GM18870 (cell line): Measurements from ENCODE around the gene DCHS1.

Experiments used
- ATAC-seq: cut with Tn5 transposase; IDR thresholded peaks from one replicate; pipeline ENCODE4 v1.9.1; 2021; ENCODE audit warnings: moderate library complexity; ENCODE audit not compliant: unreplicated experiment

DCHS1 gene

GRCh38 chr11:6615046-6615445 lies 40.6 kb downstream of the DCHS1 start:
- ATAC-seq, result no peak

DNA sequence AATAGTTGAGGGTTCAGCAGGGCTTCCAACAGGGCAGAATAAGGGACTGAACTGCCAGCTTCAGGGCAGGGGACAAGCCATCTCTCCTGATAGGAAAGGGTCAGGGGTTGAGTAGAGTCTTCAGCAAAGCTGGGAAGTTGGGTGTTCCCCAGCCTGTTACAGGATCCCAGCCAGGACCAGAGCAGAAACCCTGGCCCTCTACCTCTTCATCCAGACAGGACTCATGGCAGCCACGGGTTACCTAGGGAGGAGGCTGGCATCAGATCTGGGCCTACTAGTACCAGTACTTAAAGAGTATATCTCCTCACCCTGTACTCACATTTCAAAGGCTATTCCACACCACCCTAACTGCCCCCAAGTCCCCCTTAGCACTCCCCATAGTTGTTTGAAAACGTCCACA lies 41.2 kb downstream of the DCHS1 start:
- ATAC-seq, result no peak

DNA sequence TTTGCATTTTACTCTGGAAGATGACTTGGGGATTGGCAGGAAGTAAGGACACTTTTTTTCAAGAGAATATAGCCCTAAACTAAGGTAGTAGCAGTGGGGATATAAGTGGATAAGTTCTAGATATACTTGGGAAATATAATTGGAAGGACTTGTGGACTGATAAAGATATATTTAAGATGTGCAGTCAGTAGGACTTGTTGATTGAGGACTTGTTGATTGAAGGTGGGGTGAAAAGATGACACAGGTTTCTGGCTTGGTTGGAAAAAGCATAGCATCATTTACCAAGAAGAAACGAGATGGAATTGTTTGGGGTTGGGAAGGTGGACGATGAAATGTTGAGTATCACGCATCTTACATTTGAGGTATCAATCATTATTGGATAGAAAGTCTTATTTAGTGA lies 42.1 kb downstream of the DCHS1 start:
- no peak for ATAC-seq

- ATAC-seq, result peak; percentile 74
These were observed 43.2 kb downstream of the DCHS1 start, which contains the start of gene TAF10 for GRCh38 chr11:6612213-6613041. TAF10 (minus strand) TSS chr11:6612216; CDS start chr11:6612189, 27 bp downstream.

DNA sequence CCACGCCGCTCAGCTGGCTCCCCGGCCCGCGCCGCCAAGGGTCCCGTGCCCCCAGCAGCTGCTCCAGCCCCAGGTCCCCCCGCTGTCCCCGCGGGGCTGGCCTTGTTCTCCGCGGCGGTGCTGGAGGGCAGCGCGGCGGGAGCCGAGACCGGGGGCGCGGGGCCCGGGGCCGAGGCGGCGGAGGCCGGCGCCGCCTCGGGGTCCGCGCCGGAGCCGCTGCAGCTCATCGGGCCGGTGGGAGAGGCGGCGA lies 43.7 kb downstream of the DCHS1 start:
- no peak for ATAC-seq

DNA sequence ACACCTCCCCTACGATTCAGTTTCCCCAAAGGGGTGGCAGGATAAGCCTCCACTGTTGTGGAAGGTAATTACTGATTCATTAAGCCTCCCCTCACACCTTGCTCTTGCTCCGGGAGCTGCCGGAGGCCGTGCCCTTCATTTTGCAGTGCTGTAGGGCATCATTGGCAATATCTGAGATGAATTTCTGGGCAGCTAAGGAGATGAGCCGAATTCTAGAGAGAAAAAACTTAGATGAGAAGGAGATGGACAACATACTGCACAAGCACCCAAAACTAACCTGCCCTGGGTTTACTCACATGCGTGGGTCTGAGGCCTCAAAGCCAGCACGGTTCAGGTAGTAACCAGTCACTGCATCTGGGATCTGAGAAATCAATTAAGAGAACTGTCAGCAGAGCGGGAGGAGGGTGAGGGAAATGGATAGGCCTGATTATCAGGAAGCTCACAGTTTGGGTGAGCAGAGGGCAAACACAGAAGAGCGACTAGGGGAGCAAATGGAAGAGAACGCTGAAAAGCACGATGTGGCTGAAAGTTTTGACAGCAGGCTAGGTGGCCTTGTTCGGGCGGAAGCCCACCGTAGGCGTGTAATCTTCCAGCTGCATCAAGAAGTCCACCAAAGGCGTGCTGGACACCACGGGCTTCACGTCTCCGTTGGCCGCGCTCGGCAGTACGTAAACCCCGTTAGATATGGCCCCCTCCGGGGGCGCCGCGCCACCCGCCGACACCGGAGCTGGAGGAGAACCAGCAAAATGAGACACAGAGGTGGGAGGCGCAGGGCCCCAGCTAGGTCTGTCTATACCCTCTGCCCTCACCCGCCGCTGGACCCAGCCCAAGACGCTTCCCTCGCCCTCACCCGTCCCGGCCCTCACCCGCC lies 44.3 kb downstream of the DCHS1 start:
- no peak for ATAC-seq

- no peak for ATAC-seq
These were observed 45.0 kb downstream of the DCHS1 start for GRCh38 chr11:6610591-6610990.

GRCh38 chr11:6609502-6610015 lies 46.0 kb downstream of the DCHS1 start:
- ATAC-seq, result no peak

GRCh38 chr11:6608726-6609501 lies 46.7 kb downstream of the DCHS1 start:
- no peak for ATAC-seq

DNA sequence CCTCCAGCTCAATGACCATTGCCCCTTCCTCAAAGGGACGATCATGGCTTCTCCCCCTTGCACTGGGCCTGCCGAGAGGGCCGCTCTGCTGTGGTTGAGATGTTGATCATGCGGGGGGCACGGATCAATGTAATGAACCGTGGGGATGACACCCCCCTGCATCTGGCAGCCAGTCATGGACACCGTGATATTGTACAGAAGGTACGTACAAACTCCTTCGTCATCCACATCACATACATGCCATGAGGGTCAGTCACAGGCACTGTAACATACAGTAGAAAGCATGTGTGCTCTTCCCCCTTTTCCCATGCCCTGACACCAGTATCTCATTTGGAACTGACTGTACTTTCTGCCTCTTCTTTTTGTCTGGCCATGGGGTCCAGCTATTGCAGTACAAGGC lies 47.6 kb downstream of the DCHS1 start:
- ATAC-seq, result no peak

DNA sequence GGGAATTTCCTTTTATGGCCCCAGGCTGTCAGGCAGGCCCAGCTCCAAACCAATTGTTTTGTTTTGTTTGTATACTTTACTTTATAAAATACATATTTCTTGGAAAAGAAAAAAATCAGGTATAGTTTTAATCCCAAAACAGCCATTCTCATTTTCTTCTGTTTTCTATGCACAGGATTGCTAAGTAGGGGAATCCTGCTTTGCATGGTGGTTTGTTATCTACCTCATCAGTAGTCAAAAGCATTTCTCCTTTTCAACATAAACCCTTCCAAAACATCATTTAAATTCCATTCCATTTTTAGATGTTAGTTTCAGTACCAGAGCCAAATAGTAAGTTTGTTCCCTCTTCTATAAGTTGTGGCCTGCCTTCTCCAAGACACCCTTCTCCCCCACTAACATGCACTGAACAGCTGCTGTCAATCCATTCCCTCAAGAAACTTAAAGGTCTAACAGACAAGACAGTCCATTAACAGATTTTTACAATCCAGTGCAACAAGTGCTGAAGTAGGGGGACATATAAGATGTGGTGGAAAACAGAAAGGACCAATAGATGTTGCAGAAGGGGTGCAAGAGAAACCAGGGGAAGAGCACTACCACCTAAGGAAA lies 48.3 kb downstream of the DCHS1 start:
- no peak for ATAC-seq

DNA sequence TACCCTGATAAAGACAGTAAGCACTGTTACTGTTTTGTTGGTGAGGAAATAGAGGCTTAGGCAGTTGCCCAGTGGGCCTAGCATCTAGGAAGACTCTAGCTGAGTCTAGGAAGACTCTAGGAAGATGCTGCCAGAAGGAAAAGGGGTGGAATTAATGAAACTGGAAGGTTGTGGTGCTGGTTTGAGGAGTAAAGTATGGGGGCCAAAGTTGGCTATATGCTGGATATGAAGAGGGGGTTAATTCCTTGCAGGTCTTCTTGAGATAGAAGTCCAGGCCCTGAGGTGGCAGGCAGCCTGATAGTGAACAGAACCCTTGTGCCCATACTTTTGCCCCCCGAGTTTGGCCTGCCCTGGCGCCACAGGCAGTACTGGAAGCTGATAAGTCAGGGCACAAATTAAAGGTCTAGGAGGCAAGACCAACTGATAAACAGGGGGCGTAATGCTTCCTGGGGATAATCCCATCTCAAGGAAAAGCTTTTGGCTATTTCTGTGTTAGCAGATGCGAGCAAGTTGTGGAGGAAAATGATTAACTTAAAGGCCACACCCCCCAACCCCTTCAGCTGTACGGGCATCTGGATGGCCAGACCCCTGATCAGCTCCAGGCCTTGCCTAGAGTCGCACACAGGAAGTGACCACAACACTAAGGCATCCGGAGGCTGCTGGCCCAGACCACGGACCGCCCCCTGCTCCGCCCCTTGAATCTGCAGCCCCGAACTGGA lies 49.0 kb downstream of the DCHS1 start:
- ATAC-seq, result peak; percentile 38

- ATAC-seq, result no peak
These were observed 50.8 kb downstream of the DCHS1 start for GRCh38 chr11:6604790-6605189.

- ATAC-seq, result peak; percentile 26
These were observed 51.5 kb downstream of the DCHS1 start for GRCh38 chr11:6604081-6604626.

DNA sequence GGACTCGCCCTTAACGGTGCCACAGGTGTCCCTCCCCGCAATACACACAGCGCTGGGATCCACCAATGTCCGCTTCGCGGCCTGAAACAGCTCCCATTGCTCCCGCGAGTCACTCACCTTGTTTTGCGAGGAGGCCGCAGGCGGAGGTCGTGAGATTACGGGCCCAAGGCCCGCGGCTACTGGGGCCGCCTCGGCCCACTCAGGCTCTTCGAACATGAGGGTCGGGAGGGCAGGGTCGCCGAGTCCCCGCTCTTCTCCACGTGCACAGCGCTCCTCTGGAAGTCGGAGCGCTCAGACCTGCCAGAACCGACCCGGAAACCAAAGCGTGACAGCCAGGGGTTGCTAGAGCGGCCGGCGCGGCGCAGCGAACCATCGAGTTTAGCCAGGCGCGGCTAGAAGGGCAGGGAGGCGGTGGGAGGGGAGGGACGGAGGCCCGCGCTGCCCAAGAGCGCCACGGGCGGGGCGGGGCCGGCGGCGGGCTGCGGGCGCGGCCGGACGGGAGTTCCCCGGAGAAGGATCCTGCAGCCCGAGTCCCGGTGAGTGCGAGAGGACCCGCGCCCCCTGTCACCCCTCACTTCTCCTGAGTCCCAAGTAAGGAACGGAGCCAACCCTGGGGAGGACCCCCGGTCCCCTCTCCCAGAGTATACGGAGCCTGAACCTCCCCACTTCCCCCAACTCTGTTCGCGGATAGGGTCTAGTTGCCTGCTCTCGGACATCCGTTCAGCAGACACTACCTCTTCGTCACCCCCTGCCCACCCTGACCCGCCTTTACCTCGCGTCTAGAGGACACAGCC lies 52.1 kb downstream of the DCHS1 start, which contains the start of the genes ILK and RRP8:
Gene ILK (plus strand): TSS at position 488 of the 794 bp plus-strand sequence. CDS start 498 bp downstream, outside the sequence.
Gene RRP8 (minus strand): TSS at position 330 of the 794 bp plus-strand sequence. CDS start 114 bp downstream, at position 216.
- ATAC-seq, result peak; percentile 55

DNA sequence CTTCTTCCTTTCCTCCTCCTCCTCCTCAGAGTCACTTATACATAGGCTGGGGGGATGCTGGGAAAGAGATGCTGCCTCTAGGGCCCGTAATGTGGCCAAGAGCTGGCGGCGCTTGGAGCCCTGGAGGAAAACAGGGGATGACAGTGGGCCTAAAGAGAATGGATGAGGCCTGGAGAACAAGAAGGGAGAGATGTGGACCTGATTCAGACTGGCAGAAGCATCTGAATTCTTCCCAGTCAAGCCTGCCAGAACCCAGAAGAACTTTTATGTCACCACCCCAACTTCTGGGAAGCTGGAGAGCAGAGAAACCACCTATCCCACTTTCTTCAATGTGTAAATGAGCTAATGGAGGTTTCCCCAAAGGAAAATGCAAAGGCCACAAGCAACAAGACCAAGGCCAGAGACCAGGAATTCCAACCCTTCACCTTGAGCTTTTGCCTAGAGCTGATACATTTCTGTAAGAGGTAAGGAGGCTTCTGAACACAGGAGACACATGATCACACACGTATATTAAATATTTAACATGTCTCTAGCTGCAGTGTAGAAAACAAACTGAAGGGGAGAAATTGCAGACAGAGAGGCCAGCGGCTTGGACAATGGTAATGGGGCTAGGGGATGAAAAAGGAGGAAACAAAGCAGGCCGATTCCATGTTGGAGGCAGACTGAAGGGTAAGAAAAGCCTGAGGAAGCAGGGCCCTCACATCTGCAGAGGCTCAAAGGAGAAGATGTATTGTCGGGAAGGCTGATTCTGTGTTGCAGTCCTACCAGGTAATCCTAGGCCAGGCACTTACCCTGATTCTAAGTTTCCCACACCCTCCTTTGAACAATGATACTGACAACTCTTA lies 53.3 kb downstream of the DCHS1 start:
- ATAC-seq, result no peak

DNA sequence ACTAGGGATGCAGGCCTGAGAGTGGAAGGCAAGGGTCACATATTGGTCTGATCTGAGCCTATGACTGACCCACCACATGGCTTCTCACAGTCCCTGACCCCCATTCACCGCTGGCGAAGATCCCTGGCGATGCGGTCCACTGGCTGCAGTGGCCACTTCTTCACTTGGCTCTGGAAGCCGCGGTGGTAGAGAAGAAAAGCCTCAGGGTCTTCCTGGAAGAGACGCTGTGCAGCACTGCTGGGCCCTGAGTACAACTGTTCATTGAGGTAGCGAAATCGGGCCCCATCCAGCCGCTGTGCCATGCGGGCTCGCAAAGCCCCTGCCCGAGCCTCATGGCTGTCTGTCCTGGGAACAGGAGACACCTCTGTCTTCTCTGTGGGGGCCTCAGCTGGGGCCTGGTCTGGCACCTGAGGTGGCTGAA lies 54.6 kb downstream of the DCHS1 start:
- no peak for ATAC-seq

DNA sequence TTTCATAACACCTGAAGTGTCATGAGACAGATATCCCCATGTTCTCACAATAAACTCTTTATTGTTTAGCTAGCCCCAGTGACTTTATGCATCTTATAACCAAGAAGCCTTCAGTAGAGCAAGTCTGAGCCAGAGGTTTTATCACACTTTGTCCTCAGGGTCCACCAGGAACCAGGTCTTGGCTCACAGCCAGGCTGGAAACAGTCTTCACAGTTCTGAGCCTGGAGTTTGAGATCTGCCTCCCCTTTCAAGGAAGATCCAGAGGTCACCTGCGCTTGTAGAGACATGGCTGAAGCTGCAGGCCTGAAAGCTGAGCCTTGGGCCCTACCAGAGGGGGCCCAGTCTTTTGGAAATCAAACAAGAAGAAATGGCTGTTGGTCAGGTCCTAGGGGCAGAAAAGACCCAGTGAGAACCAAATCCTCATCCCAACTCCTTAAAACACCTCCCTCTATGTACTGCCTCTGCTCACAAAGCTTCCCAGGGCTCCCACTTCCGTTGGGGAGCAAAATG lies 55.7 kb downstream of the DCHS1 start:
- no peak for ATAC-seq
